Brain pericyte (primary cell): Measurements from ENCODE around the gene TCF21.
"Not testable (repeated sequence)": the region's sequence is repeated elsewhere in the genome, so short reads cannot be mapped to it uniquely, and the experiment has no call there.

Experiments used
- DNase-seq: peaks from one replicate; pipeline ENCODE4 v3.0.0-alpha.2; 2012; ENCODE audit warnings: low read depth, low spot score

Gene TCF21

DNA sequence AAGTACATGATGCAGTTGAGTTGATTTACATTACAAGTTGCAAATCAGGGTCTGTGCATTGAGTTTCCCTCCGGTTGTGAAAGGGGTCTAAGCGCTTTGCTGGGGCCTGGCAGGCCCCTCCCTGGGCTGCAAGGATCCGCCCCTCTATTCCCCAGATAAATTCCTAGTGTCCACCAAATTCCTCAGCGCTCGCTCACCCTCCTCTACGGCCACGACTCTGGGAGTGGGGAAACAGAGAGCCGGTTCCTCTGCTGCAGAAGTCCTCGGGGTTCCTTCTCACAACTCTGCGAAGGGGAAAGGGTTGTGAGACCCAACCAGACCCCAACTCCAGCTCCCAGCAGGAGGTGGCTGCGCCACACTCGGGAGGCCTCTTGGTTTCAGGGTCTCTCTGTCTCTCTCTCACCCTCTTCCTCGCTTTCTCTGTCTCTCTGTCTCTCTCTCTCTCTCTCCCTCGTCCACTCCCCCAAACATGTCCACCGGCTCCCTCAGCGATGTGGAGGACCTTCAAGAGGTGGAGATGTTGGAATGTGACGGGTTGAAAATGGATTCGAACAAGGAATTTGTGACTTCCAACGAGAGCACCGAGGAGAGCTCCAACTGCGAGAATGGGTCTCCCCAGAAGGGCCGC lies at the start of gene TCF21:
TCF21 (plus strand) TSS at position 185 of the 628 bp plus-strand sequence; CDS start at position 470, 285 bp downstream.
- DNase-seq = no peak

DNA sequence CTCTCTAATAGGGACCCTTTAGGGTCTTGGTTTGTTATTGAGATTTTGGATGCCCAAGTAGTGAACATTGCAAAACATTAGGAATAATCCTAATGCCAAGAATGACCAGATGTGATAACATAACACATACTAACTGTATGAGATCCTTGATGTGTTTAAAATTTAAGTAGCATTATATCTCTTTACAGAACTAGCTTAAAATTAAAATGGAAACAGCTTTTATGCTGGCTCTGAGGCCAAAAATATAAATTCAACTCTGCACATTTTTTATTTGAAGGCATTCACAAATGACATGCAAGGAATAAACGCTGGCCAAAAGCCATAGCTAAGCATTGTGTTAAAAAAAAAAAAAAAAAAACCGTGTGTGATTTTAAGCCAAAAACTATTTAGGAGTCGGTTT lies 47.7 kb upstream of the TCF21 start:
- DNase-seq = no peak

DNA sequence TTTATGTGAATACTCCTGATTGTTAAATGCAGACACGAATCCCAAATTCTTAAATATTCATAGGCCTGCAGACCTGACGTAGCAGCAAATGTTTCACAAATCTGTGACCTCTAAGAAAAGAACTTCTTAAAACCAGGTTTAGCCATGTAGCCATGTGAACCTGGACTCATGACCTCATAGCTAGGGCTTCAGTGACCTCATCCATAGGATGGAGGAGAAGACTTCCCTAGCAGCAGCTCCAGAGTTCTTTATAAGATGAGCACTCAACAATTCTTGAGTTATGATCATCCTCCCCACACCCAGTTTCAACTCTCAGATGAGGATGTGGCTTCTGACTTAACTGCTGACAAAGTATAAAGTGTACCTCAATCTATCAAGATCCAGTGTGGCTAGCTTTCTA lies 45.8 kb upstream of the TCF21 start:
- DNase-seq = no peak

DNA sequence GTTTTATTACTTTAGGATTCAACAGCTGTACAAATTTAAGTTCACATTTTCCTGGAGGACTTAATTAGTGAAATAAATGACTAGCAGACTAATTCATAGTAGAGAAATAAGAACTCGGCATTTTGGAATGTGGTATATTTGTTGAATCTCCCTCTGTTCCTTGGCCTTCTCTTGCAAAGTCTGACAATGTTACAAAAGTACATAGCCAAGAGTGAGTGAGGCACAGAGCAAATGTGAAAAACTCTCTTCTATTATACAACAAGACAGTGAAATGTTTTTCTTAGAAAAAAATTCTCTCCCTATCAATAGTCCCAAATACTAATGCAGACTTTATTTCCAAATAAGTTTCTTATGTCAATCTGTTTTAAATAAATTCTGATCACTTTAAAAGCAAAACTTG lies 44.2 kb upstream of the TCF21 start:
- no peak for DNase-seq

DNA sequence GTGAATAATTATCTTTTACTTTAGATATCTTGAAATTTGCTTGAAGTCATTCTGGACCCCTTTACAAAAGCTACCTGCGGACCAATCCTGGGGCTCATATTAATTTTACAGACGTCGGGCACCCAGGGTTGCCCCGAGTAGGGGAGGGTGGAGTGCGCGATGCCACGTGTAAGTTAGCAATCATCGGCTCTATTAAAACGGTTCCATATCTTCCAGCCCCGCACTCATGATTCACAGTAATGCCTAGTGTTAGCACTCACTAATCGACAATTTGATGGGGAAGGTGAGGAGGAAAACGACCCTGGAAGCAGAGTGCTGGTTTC lies 34.9 kb upstream of the TCF21 start:
- no peak for DNase-seq

DNA sequence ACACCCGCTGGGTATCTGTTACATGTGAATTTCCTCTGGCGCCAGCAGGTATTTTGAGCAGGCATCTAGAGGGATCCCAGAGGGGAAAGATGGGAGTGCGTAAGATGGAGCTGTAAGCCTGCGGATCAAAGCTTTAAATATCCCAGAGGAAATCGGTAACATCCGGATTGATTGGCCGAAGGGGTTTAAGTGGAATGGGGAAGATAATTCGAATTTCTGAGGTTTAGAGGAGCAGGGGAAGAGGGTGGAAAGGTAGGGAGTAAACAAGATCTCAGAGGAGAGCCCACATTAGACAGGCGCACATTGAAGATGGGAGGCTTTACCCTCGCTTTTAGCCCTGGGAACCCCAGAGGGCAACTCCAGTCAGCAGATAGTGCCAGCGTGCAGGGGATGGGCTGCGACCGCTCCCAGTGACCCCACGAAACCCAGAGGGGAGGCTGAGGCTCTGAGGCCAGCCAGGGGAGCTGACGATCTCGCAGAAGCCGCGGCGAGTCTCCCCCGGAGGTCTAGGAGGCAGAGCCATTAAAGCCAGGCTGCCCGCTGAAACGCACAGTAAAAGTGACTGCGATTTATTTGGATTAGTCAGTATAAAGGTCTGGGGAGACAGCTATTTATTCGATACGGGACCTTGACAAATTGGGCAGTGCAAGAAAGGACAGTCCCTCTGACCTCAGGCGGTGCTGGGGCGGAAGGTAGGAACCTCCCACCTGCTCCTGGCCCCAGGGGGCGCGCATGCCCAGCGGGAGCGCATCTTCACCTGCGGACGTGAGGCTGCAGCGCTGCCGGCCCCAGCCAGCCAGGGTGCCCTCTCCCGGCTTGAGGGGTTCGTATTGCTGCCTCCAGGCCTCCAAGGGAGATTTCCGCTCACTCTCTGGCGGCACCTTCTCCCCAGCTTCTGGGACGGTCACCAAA lies 34.3 kb upstream of the TCF21 start:
- no peak for DNase-seq

DNA sequence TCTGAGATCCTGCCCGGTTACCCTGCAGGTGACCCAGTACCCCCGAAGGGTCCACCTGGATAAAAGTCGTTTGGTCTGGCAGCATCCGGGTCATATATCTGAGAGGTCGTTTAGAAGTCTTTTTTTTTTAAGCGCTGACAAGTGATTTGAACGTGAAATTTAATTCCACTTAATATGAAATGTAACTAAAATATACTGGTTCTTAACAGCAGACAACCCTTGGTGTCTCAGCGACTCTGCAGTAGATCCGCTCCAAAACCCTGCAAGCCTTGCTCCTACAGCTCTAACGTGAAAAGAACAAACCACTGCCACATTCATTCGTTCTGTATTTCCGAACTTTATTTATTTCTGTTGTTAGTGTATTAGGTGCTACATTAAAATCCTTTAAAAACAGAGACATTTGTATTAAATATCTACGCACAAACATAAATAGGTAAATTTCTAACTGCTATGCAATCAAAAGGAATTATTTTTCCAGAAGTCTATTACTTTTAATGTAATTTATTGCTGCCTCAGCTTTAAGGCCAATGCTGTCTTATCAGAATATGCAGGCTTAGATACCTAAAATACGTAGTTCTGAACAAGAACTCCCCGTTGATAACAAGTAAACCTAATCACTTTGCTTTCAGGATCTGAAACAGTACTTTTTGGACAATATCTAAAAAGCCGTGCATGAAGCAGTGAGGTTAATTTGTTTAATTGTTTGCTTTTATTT lies 33.5 kb upstream of the TCF21 start:
- DNase-seq = no peak

DNA sequence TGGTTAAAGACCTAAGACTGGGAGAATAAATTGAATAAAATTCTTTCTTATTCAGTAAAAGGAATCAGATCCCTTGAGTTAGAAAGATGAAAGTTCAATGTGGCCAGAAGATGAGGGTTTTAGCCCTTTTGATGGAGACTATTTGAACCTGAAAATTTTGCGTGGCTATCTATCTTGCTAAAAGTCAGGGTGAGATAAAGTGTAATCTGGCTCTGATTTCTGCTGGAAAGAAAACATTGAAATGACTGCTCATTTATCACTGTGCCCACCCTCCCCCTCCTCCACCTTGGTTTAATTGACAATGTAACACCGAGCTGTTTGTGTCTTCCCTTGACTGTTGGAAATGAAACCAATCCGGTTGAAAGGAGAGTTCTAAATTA lies 32.9 kb upstream of the TCF21 start:
- no peak for DNase-seq

DNA sequence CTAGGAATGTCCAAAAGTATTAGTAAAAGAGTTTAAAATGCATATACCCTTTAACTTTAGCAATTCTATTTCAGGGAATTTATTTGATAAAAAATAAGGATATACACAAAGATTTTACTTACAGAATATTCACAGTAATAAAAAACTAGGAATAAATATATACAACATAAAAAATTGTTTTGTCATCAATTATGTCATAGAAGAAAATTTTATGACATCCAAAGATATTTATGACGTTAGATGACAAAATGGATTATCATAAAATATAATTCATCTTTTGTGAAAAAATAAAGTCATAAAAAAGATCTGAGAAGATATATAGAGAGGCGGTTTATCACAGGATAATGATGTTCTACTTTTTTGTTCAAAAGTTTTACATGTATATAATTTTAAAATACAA lies 32.0 kb upstream of the TCF21 start:
- no peak for DNase-seq

DNA sequence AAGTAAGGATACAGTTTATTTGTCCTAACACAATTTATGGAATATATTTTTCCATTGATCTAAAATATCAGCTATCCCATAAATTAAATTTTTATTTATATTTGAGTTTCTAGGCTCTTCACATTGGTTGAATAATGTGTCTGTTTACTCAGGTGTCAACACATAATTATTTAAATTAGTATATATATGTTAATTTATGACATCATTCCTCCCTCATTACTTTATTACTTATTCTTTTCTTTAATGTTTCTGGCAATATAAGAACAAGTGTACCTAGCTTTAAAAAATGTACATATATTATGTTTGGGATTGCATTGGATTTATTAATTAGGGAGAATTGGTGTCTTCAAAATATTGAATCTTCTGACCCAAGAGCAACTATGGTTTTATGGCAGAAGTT lies 31.2 kb upstream of the TCF21 start:
- no peak for DNase-seq

DNA sequence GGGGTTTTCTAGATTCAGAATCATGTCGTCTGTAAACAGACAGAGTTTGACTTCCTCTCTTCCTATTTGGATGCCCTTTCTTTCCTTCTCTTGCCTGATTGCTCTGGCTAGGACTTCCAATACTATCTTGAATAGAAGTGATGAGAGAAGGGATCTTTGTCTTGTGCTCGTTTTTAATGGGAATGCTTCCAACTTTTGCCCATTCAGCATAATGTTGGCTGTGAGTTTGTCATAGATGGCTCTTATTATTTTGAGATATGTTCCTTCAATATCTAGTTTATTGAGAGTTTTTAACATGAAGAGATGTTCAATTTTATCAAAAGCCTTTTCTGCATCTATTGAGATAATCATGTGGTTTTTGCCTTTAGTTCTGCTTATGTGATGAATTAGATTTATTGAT lies 27.6 kb upstream of the TCF21 start:
- not testable (repeated sequence) for DNase-seq

DNA sequence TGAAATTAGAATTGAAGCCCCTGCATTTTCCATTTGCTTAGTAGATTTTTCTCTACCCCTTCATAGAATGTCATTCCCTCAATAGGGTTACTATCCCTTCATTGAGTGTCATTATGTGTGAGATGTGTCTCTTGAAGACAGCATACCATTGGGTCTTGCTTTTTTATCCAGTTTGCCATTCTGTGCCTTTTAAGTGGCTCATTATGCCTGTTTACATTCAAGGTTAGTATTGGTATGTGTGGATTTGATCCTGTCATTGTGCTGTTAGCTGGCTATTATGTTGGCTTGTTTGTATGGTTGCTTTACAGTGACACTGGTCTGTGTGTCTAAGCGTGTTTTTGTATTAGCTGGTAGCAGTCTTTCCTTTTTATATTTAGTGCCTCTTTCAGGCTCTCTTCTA lies 25.7 kb upstream of the TCF21 start:
- no peak for DNase-seq

DNA sequence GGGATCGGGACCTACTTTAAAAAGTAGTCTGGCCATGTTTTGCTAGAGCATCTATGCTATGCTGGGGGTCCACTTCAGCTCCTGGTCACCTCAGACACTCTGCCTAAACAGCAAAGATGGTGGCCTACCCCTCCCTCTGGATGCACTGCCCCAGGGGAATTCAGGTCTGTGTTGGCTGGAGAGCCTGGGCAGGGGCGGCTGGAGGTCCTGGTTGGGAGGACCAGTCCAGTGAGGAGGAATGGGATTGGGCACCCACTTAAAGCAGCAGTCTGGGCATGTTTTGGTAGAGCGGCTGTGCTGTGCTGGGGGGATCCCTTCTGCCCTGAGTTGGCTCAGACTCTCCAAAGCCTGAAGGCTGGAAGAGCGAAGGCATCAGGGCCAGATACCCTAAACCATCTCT lies 23.2 kb upstream of the TCF21 start:
- DNase-seq = no peak

DNA sequence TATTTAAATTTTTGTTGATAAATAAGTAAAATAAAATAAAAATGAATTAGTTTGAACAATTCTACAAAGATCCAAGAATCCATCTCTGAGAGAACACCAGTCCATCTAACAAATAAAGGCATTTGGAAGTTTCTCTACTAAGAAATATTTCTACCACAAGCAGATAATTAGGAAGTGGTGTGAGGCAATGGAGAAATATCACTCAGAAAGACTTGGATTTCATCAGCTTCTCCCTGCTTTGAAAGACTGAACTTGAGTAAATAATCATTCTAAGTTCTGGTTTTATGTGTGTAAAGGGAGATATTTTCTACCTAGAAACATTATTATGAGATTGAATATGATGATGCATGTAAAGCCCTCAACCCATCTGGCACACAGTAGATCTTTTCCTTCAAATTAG lies 17.8 kb upstream of the TCF21 start:
- no peak for DNase-seq

DNA sequence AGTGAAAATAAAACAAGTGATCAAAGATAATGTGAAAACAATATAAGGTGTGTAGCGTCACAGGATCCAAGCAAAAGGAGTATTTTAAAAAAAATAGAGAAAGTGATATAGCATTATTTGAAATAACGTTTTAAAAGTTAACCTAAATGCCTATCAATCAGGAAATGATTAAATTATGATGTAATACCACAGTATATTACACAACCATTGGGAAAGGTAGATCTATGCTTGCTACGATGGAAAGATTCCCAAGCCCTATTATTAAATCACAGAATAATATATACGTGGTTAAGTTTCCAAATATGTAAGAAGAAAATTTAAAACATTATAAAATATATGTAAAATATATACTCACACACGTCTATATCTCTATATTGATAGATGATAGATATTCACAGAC lies 15.4 kb upstream of the TCF21 start:
- no peak for DNase-seq

DNA sequence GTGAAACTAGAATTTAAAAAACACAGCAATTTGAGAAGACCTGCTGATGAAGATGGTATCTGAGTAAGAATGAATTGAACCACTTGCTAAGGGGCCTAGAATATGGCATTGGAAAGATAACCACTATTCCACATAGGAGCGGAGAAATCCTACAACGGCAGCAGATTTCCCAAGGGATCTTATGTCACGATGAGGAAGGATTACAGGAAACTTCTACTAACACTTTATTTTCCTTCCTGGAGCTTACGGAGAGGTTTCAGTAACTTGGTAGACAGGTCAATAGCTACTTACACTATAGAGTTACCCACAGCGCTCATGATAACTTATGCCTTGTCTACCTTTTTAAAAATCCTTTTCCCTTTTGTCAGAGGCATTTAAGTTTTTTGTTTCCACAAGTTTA lies 11.8 kb upstream of the TCF21 start:
- DNase-seq = no peak

DNA sequence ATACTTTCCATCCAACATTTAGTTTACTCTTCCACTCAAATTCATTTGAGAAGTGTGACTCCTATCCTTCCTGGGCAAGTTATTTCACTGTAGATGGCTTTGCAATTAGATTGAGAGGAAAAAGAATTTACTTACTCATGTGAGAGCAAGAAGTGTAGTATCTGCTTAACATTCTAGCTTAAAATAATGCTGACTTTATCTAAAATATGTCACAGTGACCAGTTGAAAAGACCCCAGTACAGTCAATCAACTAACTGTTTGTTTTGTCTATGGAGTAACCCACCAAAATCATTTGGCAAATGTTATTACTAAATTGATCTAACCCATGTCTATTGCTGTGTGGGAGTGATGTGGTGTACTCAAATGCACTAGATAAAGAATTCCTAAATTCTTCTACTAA lies 8.9 kb upstream of the TCF21 start:
- no peak for DNase-seq

DNA sequence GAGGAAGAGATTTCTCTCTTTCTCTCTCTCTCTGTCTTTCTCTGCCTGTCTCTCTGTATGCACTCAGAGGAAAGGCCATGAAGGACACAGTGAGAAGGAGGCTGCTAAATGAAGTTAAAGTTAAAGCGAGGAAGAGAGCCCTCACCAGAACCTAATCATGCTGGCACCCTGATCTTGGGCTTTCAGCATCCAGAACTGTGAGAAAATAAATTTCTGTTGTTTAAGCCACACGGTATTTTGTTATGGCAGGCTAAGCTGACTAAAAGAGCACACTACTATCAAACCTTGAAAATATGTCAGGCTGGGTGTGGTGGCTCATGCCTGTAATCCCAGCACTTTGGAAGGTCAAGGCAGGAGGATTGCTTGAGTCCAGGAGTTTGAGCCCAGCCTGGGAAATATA lies 8.0 kb upstream of the TCF21 start:
- no peak for DNase-seq

DNA sequence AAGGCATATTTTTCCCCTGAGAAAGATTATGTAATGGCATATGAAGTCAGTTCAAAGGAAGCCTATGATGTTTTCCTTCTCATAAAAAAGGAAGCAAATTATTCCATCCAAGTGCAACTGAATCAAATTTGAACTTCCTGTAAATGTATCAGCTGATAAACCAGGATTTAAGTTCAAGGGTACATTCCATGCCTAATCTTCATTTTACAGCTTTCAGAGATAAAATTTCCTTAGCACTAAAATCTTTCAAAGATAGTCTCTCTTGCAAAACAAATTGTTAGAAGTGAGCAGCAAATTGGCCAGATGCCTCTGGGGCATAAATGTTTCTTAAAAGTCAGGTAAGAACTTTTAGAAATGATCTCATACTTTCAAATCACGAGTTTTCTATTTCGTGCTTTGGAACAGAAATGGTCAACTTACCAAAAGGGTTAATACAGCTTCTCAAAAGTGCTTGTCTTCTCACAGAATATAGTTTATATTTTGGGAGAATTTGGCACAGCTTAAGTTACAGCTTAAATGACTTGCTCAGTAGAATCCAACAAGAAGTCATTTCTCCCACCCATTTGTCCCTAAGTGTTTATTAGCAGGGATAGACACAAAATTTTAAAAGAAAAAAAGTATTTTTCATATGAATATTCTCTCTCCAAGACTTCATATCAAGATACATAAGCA lies 2.7 kb upstream of the TCF21 start:
- no peak for DNase-seq

DNA sequence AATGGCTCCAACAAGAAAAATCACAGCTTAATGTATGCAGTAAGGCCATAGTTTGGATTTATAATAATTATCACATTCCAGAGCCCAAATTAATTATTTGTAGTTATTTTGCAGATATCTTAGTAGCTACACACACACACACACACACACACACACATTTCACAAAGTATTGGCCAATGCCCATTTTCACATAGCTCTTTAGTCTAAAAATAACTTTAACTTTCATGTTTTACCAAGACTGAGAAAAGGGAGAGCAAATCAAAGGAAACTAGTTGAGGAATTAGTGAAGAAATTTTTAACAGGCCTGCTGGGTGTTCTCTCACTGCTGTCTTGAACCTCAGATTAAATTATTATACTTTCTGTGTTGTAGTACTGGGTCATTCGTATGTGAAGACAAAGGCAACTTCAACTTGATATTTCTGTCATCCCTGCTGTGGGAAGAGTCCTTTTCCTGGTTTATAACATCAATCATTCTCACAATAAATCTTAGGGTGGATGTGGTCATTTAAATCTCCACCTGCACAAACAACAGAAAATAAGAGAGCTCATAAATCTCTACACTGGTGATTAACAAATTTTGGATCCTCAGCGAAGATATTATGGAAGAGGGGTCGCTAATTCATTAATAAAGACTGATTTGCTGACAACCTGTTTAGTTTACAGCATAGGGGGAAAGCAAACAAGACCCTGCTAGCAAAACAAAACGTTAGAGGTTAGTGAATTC lies 1.6 kb upstream of the TCF21 start:
- DNase-seq = no peak

DNA sequence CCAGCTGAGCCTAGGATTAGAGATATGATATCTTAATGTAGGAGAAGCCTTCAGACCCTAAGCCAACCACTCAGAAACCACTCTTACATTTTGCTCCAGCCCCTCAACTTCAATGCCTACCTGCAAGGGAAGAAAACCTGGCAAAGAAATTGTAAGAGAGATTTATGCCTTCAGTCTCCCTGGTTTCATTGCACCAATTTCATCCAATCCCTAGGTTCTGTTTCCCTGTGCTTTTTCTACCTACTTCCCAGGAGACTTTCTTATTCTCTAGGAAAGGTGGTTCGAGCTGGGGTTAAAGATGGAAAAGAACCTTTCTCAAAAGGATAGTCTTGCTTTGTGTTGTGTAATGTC lies 1.1 kb upstream of the TCF21 start:
- no peak for DNase-seq
